NCI-H2107 treated with DMSO at 0.1 percent for 48 hours (cell line): ENCODE data around the gene EFNA5.

Experiments
- DNase-seq: peaks from one replicate; lab custom pipeline; 2025; ENCODE audit not compliant: unreplicated experiment; lab: John Stamatoyannopoulos, UW

The EFNA5 gene

GRCh38 chr5:107604990-107605389, 65.7 kb downstream of the EFNA5 start:
- DNase-seq: no peak

GRCh38 chr5:107604146-107604910, 66.4 kb downstream of the EFNA5 start:
- no peak for DNase-seq

- DNase-seq: no peak
Measured at GRCh38 chr5:107603349-107603748, 67.4 kb downstream of the EFNA5 start.

- DNase-seq: no peak
Measured at GRCh38 chr5:107602896-107603295, 67.8 kb downstream of the EFNA5 start.

- no peak for DNase-seq
Measured at GRCh38 chr5:107601076-107601475, 69.7 kb downstream of the EFNA5 start.

- no peak for DNase-seq
Measured at GRCh38 chr5:107598958-107599357, 71.8 kb downstream of the EFNA5 start.

DNA sequence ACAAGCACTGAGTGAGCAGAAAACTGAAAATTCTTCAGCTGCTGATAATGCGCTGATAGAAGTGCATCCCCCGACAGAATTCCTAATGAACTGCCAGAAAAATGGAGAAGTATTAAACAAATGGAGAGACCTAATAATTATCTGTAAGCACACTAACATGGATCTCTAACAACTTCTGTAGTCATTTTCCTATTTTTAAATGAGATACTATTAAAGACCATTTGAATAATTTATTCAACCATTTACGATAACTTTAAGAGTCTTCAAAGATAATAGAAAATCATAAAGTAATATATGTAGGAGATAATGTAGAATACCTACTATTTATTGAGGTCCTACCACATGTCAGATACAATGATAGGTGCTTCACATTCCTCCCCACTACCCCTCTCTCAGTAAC, 72.9 kb downstream of the EFNA5 start:
- DNase-seq: no peak

- no peak for DNase-seq
Measured at GRCh38 chr5:107597247-107597646, 73.5 kb downstream of the EFNA5 start.

GRCh38 chr5:107594253-107595045, 76.3 kb downstream of the EFNA5 start:
- DNase-seq: no peak

- DNase-seq: no peak
Measured at GRCh38 chr5:107593009-107593408, 77.7 kb downstream of the EFNA5 start.

DNA sequence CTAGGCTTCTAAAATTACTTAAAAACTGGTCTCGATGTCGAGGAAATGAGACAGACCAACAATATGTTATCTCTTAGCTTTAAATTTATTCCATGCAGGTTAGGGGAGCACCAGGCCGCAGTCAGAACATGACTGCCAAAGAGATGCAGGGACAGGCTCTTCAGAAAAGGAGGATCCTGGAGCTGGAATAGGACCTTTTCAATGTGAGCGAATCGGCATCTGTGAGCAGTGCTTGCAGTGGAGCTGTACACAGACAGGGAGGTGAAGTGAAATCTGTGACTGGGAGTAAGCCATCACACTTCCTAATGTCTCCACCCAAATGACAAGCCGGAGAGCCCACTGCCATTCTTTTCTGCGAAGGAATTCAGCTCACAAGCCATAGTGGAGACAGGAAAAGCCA, 78.2 kb downstream of the EFNA5 start:
- DNase-seq: no peak

DNA sequence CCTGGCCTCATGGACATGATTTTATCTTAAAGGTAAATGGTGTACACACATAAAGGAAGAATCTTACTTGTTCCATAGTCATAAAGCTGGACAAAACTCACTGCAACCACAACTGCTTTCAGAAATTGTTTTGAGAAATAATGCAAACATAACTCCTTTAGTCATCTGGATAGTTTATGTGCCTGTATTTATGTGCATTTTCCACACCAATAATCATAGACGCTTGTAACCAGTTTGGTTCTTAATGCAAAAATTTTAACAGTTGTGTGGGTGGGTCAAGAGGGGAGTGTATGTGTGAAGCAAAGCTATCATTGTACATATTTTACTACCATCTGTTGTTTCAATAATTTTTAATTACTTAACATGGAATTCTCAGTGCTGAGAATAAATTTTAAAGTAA, 80.1 kb downstream of the EFNA5 start:
- DNase-seq: no peak

DNA sequence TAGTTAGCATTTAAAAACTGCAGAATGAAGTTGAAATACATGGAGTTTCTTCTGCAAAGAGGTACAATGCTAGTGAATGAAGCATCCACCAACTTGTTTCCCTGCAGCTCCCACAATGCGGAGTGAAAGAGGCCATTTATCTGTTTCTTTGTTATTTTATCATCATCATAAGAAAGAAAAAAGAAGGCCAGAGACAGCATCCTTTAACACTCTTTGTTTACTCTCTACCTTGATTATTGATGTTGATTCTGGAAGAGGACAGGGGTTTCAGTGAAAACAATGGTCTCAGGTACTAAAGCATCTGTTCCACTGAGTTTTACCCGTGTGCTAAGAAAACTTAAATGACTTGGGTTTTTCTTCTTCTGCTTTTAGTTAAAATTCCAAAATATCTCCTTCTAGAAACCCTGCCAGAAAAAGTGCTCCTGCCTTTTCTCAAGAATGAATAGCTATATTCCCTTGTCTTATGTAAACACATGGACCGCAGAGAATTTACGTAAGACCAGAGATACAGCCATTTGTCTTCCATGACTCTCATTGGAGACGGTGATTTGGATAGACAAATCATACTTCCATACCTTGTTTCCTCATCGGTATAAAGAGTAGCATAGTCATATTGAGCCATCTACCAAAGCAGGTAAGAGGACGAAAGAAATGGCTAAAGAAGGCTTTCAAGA, 81.1 kb downstream of the EFNA5 start:
- no peak for DNase-seq

- DNase-seq: no peak
Measured at GRCh38 chr5:107582625-107583024, 88.1 kb downstream of the EFNA5 start.

GRCh38 chr5:107580889-107581820, 89.6 kb downstream of the EFNA5 start:
- DNase-seq: no peak

DNA sequence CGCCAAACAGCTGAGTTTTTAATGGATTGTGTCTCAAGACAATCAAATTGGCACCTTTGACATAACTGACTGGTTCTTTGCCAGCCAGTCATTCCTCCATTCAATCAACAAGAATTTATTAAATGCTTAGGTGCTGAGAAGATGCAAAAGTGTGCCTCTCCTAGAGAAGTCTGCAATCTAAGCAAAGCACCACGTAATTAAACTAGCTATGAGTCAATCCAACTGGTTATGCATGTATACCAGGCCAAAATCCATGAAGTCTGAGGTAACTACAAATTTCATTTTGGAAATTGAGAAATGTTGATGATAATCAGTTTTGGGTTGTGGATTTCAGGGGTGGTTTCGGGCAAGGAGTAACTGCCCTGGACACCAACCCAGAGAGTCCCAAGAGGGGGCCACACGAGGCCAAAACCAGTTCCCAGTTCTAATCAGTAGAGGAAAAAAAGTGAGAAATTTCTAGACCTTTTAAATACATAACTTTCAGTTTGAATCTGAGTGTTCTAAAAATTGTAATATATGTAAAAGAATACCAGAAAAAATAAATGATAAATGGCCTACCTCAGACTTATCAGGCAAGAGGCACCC, 92.6 kb downstream of the EFNA5 start:
- no peak for DNase-seq

DNA sequence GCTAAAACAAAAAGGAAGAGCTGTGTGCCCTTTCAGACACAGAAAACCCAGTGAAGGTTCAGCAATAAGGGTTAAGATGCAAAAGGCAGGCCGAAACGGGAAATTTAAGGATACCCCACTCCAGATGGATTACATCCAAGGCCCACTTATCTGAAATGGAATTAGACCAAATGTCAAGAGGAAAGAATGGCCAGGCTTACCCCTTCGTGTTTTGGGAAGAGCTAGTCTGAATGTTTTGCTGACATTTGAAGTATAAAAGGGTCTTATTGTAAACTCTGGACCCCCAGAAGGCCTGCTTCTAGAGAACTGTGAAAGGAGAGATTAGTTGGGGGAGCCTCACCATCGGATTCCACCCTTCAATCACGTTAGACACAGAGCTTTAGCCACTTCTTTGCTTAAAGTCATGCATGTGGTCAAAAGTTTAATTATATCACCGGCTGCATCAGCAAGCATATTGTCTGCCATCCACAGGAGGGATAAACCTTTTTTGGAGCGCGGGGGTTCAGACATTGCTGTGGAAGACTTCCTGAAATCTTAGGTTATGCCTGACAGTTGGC, 93.3 kb downstream of the EFNA5 start:
- no peak for DNase-seq

GRCh38 chr5:107576736-107577393, 93.9 kb downstream of the EFNA5 start:
- DNase-seq: no peak

DNA sequence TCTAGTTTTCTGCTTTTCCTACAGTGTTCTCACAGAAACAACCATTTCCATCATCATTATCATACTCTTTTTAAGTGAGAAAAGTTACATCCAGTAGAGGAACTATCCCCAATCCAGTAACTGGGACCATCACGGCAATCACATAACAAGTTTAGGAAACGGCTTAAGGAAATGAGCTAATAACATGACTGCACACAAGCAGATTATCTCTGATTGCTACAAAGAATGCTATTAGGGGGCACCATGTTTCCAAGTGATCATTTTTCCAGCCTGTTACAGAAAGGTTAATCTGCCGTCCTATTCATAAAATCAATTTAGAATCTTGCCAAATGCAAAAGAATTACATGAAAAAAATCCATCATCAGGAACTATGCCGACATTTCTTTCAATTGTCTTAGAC, 94.6 kb downstream of the EFNA5 start:
- no peak for DNase-seq

GRCh38 chr5:107574287-107574686, 96.5 kb downstream of the EFNA5 start:
- no peak for DNase-seq
